ENCODE results near the gene STOX1. TPM values are rescaled to one million over a fixed set of nuclear protein-coding genes. Genes with fewer than 3 reads are reported as not detected.
"Not testable (repeated sequence)": the region's sequence is repeated elsewhere in the genome, so short reads cannot be mapped to it uniquely, and the experiment has no call there.

STOX1 gene
- 4.0 TPM for polyA plus RNA-seq (2013, experiment 1 of 2)
- polyA plus RNA-seq (2013, experiment 2 of 2), result 4.2 TPM

GRCh38 chr10:68826764-68827591, at the start of gene STOX1:
Gene STOX1 (plus strand): TSS chr10:68827531. CDS start chr10:68827624, 93 bp downstream.
- peak within 1 kb of the TSS; percentile 60 for H3K27ac ChIP-seq (ENCODE audit: low read depth, low read length)
- H3K4me1 ChIP-seq (ENCODE audit: insufficient read depth, low read length), result peaks cover 3% of the 10 kb centered on the region; the same call in 1 of the 2 replicates
- H3K9me3 ChIP-seq (ENCODE audit: insufficient read depth, low read depth, low read length), result no peaks in the 10 kb centered on the region
- peak within 1 kb of the TSS; percentile 63 for H3K4me3 ChIP-seq (ENCODE audit: low read length)
- H3K9ac ChIP-seq (ENCODE audit: low read depth, low read length), result peak within 1 kb of the TSS; percentile 72
- peaks cover 16% of the 10 kb centered on the region for H3K27me3 ChIP-seq (ENCODE audit: insufficient read depth, low read length)
- 8% methylated on average over 63 of the region's 63 CpGs for WGBS
- H3K36me3 ChIP-seq (ENCODE audit: insufficient read depth, low read length), result no peaks in the 10 kb centered on the region

- Histone ChIP-seq H3K4me1 (ENCODE audit: insufficient read depth, low read length) (no peaks in the 10 kb centered on the region), H3K36me3 (ENCODE audit: insufficient read depth, low read length) (peaks cover 91% of the 10 kb centered on the region), H3K4me3 (ENCODE audit: low read length) (no peak overlapping the region), H3K27me3 (ENCODE audit: insufficient read depth, low read length) (no peaks in the 10 kb centered on the region), H3K9ac (ENCODE audit: low read depth, low read length) (no peak overlapping the region), H3K27ac (ENCODE audit: low read depth, low read length) (no peak overlapping the region), H3K9me3 (ENCODE audit: insufficient read depth, low read depth, low read length) (no peaks in the 10 kb centered on the region)
- WGBS, result 92% methylated on average over 6 of the region's 6 CpGs
These were observed 45.4 kb upstream of the STOX1 start for GRCh38 chr10:68781613-68782574.

GRCh38 chr10:68784476-68784875, 42.9 kb upstream of the STOX1 start:
- no peak overlapping the region for H3K27ac ChIP-seq (ENCODE audit: low read depth, low read length)
- H3K9me3 ChIP-seq (ENCODE audit: insufficient read depth, low read depth, low read length), result no peaks in the 10 kb centered on the region
- WGBS, result 95% methylated on average over 7 of the region's 7 CpGs
- no peak overlapping the region for H3K4me3 ChIP-seq (ENCODE audit: low read length)
- peaks cover 91% of the 10 kb centered on the region for H3K36me3 ChIP-seq (ENCODE audit: insufficient read depth, low read length)
- H3K4me1 ChIP-seq (ENCODE audit: insufficient read depth, low read length), result no peaks in the 10 kb centered on the region
- no peak overlapping the region for H3K9ac ChIP-seq (ENCODE audit: low read depth, low read length)
- no peaks in the 10 kb centered on the region for H3K27me3 ChIP-seq (ENCODE audit: insufficient read depth, low read length)

DNA sequence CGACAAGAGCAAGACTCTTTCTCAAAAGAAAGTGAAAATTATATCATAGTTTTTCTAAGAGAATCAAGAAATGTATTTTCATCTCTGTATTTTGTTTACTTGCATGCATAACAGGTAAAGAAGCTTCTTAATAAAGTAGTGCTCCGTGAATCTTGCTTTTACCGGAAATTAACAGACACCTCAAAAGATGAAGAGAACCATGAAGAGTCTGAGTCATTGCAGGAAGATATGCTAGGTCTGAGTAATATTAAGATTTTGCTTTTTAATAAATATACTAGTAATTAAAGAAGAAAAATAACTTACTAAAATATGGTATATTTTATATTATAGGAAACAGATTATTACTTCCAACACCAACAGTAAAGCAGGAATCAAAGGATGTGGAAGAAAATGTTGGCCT, 39.5 kb upstream of the STOX1 start:
- Histone ChIP-seq H3K9me3 (ENCODE audit: insufficient read depth, low read depth, low read length) (no peaks in the 10 kb centered on the region), H3K27ac (ENCODE audit: low read depth, low read length) (no peak overlapping the region), H3K36me3 (ENCODE audit: insufficient read depth, low read length) (peaks cover 91% of the 10 kb centered on the region), H3K4me3 (ENCODE audit: low read length) (no peak overlapping the region), H3K27me3 (ENCODE audit: insufficient read depth, low read length) (no peaks in the 10 kb centered on the region), H3K9ac (ENCODE audit: low read depth, low read length) (no peak overlapping the region), H3K4me1 (ENCODE audit: insufficient read depth, low read length) (no peaks in the 10 kb centered on the region)
- 98% methylated on average over 2 of the region's 3 CpGs for WGBS

GRCh38 chr10:68790476-68790875, 36.9 kb upstream of the STOX1 start:
- H3K36me3 ChIP-seq (ENCODE audit: insufficient read depth, low read length), result peaks cover 98% of the 10 kb centered on the region
- no peaks in the 10 kb centered on the region for H3K4me1 ChIP-seq (ENCODE audit: insufficient read depth, low read length)
- no peak overlapping the region for H3K27ac ChIP-seq (ENCODE audit: low read depth, low read length)
- H3K9ac ChIP-seq (ENCODE audit: low read depth, low read length), result no peak overlapping the region
- 97% methylated on average over 10 of the region's 10 CpGs for WGBS
- no peak overlapping the region for H3K4me3 ChIP-seq (ENCODE audit: low read length)
- H3K27me3 ChIP-seq (ENCODE audit: insufficient read depth, low read length), result no peaks in the 10 kb centered on the region
- no peaks in the 10 kb centered on the region for H3K9me3 ChIP-seq (ENCODE audit: insufficient read depth, low read depth, low read length)

GRCh38 chr10:68792115-68792514, 35.2 kb upstream of the STOX1 start:
- Histone ChIP-seq H3K4me1 (ENCODE audit: insufficient read depth, low read length) (no peaks in the 10 kb centered on the region), H3K27me3 (ENCODE audit: insufficient read depth, low read length) (no peaks in the 10 kb centered on the region), H3K9ac (ENCODE audit: low read depth, low read length) (no peak overlapping the region), H3K36me3 (ENCODE audit: insufficient read depth, low read length) (peaks cover 96% of the 10 kb centered on the region), H3K9me3 (ENCODE audit: insufficient read depth, low read depth, low read length) (no peaks in the 10 kb centered on the region), H3K4me3 (ENCODE audit: low read length) (no peak overlapping the region), H3K27ac (ENCODE audit: low read depth, low read length) (no peak overlapping the region)
- WGBS, result 94% methylated on average over 1 of the region's 1 CpG

DNA sequence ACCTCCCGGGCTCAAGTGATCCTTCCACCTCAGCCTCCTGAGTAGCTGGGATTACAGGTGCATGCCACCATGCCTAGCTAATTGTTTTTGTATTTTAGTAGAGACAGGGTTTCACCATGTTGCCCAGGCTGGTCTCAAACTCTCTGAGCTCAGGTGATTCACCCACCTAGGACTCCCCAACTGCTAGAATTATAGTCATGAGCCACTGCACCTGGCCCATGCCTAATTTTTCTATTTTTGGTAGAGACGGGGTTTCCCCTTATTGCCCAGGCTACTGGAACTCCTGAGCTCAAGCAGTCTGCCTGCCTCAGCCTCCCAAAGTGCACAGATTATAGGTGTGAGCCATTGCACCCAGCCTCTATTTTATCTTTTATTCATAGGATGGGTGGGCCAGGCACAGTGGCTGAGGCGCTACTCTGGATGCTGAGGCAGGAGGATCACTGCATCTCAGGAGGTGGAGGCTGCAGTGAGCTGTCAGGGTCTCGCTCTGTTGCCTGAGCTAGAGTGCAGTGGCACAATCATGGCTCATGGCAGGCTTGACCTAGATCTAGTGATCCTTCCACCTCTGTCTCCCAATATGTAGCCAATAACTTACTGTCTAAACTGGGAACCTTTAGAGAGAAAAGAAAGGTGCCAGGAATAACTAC, 31.3 kb upstream of the STOX1 start:
- H3K27me3 ChIP-seq (ENCODE audit: insufficient read depth, low read length), result no peaks in the 10 kb centered on the region
- WGBS, result 94% methylated on average over 4 of the region's 4 CpGs
- peaks cover 57% of the 10 kb centered on the region for H3K36me3 ChIP-seq (ENCODE audit: insufficient read depth, low read length)
- H3K4me3 ChIP-seq (ENCODE audit: low read length), result no peak overlapping the region
- H3K9me3 ChIP-seq (ENCODE audit: insufficient read depth, low read depth, low read length), result no peaks in the 10 kb centered on the region
- no peak overlapping the region for H3K9ac ChIP-seq (ENCODE audit: low read depth, low read length)
- H3K4me1 ChIP-seq (ENCODE audit: insufficient read depth, low read length), result no peaks in the 10 kb centered on the region
- H3K27ac ChIP-seq (ENCODE audit: low read depth, low read length), result no peak overlapping the region

DNA sequence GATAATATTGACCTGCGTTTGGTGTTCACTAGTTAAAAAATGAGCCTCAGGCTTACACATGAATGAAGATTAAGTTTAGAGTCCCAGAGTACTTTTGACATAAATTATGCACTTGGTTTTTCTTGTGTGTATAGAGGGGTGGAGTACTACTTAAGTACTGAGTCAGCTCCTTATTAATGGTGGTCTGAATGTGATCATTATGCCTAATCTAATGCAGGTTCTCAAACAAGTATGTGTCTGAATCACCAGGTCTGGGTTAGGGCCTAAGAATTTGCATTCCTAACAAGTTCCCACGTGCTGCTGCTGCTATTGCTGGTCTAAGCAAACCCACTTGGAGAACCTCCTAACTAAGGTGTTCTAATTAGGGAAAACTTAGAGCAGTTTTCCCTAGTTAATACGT, 30.7 kb upstream of the STOX1 start:
- WGBS, result 83% methylated on average over 3 of the region's 3 CpGs

GRCh38 chr10:68800211-68800610, 27.1 kb upstream of the STOX1 start:
- Histone ChIP-seq H3K9ac (ENCODE audit: low read depth, low read length) (no peak overlapping the region), H3K9me3 (ENCODE audit: insufficient read depth, low read depth, low read length) (no peaks in the 10 kb centered on the region), H3K27ac (ENCODE audit: low read depth, low read length) (no peak overlapping the region), H3K4me3 (ENCODE audit: low read length) (no peak overlapping the region), H3K4me1 (ENCODE audit: insufficient read depth, low read length) (no peaks in the 10 kb centered on the region), H3K36me3 (ENCODE audit: insufficient read depth, low read length) (peaks cover 17% of the 10 kb centered on the region), H3K27me3 (ENCODE audit: insufficient read depth, low read length) (no peaks in the 10 kb centered on the region)
- 74% methylated on average over 1 of the region's 2 CpGs for WGBS

More for the DNA sequence above, 30.7 kb upstream of the STOX1 start:
- H3K4me3 ChIP-seq (ENCODE audit: low read length), result no peak overlapping the region
- H3K27ac ChIP-seq (ENCODE audit: low read depth, low read length), result no peak overlapping the region
- H3K27me3 ChIP-seq (ENCODE audit: insufficient read depth, low read length), result no peaks in the 10 kb centered on the region
- H3K36me3 ChIP-seq (ENCODE audit: insufficient read depth, low read length), result peaks cover 51% of the 10 kb centered on the region
- H3K9me3 ChIP-seq (ENCODE audit: insufficient read depth, low read depth, low read length), result no peaks in the 10 kb centered on the region
- H3K4me1 ChIP-seq (ENCODE audit: insufficient read depth, low read length), result no peaks in the 10 kb centered on the region
- H3K9ac ChIP-seq (ENCODE audit: low read depth, low read length), result no peak overlapping the region

- 100% methylated on average over 1 of the region's 1 CpG for WGBS
- Histone ChIP-seq H3K36me3 (ENCODE audit: insufficient read depth, low read length) (no peaks in the 10 kb centered on the region), H3K4me1 (ENCODE audit: insufficient read depth, low read length) (no peaks in the 10 kb centered on the region), H3K4me3 (ENCODE audit: low read length) (no peak overlapping the region), H3K9ac (ENCODE audit: low read depth, low read length) (no peak overlapping the region), H3K9me3 (ENCODE audit: insufficient read depth, low read depth, low read length) (no peaks in the 10 kb centered on the region), H3K27ac (ENCODE audit: low read depth, low read length) (no peak overlapping the region), H3K27me3 (ENCODE audit: insufficient read depth, low read length) (no peaks in the 10 kb centered on the region)
These were observed 22.6 kb upstream of the STOX1 start for GRCh38 chr10:68804692-68805091.

GRCh38 chr10:68810830-68811229, 16.5 kb upstream of the STOX1 start:
- H3K9me3 ChIP-seq (ENCODE audit: insufficient read depth, low read depth, low read length); H3K9ac ChIP-seq (ENCODE audit: low read depth, low read length); H3K4me3 ChIP-seq (ENCODE audit: low read length); H3K27me3 ChIP-seq (ENCODE audit: insufficient read depth, low read length); H3K36me3 ChIP-seq (ENCODE audit: insufficient read depth, low read length); H3K4me1 ChIP-seq (ENCODE audit: insufficient read depth, low read length); H3K27ac ChIP-seq (ENCODE audit: low read depth, low read length): not testable (repeated sequence)
- 97% methylated on average over 9 of the region's 9 CpGs for WGBS
